Epidermal melanocyte (primary cell): ENCODE data around the gene ANAPC4.
"Not testable (repeated sequence)": the region's sequence is repeated elsewhere in the genome, so short reads cannot be mapped to it uniquely, and the experiment has no call there.

Experiments used
- DNase-seq: peaks from one replicate; pipeline ENCODE4 v3.0.0; 2011; ENCODE audit warnings: low spot score; ENCODE audit not compliant: insufficient read length

Gene ANAPC4

GRCh38 chr4:25376754-25377571 lies at the start of gene ANAPC4:
Gene ANAPC4 (plus strand): TSS chr4:25377263. CDS start chr4:25377428, 165 bp downstream.
- DNase-seq = peak; percentile 79

GRCh38 chr4:25328463-25328862 lies 48.6 kb upstream of the ANAPC4 start:
- DNase-seq = not testable (repeated sequence)

GRCh38 chr4:25330335-25330734 lies 46.7 kb upstream of the ANAPC4 start:
- DNase-seq = no peak

- DNase-seq = no peak
Observed at GRCh38 chr4:25330905-25331808, 45.9 kb upstream of the ANAPC4 start.

- DNase-seq = no peak
Observed at GRCh38 chr4:25343671-25344070, 33.4 kb upstream of the ANAPC4 start.

GRCh38 chr4:25345744-25346143 lies 31.3 kb upstream of the ANAPC4 start:
- DNase-seq = no peak

GRCh38 chr4:25346913-25347312 lies 30.1 kb upstream of the ANAPC4 start:
- no peak for DNase-seq

- no peak for DNase-seq
Observed at GRCh38 chr4:25347473-25347872, 29.6 kb upstream of the ANAPC4 start.

GRCh38 chr4:25347971-25348370 lies 29.1 kb upstream of the ANAPC4 start:
- no peak for DNase-seq

GRCh38 chr4:25350561-25350960 lies 26.5 kb upstream of the ANAPC4 start:
- DNase-seq = no peak

GRCh38 chr4:25351777-25352416 lies 25.2 kb upstream of the ANAPC4 start:
- no peak for DNase-seq

- no peak for DNase-seq
Observed at GRCh38 chr4:25356068-25356467, 21.0 kb upstream of the ANAPC4 start.

- DNase-seq = no peak
Observed at GRCh38 chr4:25358515-25359275, 18.4 kb upstream of the ANAPC4 start.

GRCh38 chr4:25361253-25361652 lies 15.8 kb upstream of the ANAPC4 start:
- no peak for DNase-seq

GRCh38 chr4:25367004-25367621 lies 9.9 kb upstream of the ANAPC4 start:
- no peak for DNase-seq

GRCh38 chr4:25367877-25368276 lies 9.2 kb upstream of the ANAPC4 start:
- no peak for DNase-seq

GRCh38 chr4:25368315-25368714 lies 8.7 kb upstream of the ANAPC4 start:
- no peak for DNase-seq

- DNase-seq = no peak
Observed at GRCh38 chr4:25370242-25370641, 6.8 kb upstream of the ANAPC4 start.

GRCh38 chr4:25372549-25372948 lies 4.5 kb upstream of the ANAPC4 start:
- DNase-seq = not testable (repeated sequence)

- DNase-seq = no peak
Observed at GRCh38 chr4:25377572-25378436, 741 bp downstream of the ANAPC4 start.
